H1 (cell line): ENCODE data around the gene AMY1B. TPM values are rescaled to one million over a fixed set of nuclear protein-coding genes. Genes with fewer than 3 reads are reported as not detected.
"Not testable (repeated sequence)": the region's sequence is repeated elsewhere in the genome, so short reads cannot be mapped to it uniquely, and the experiment has no call there.

Source experiments
- CTCF ChIA-PET: fragments of 300-600 bp; sonication (Branson Sonifier 250); formaldehyde crosslinking; loops from one replicate; lab custom pipeline; 2021; ENCODE audit not compliant: partially characterized antibody; lab: Charles Lee
- POLR2A ChIA-PET: fragments of 300-600 bp; sonication (Branson Sonifier 250); formaldehyde crosslinking; loops from one replicate; lab custom pipeline; 2021; ENCODE audit warnings: inconsistent platforms; ENCODE audit not compliant: partially characterized antibody; lab: Charles Lee
- DNase-seq, 2 experiments: peaks; one replicate each; pipeline versions ENCODE4 v3.0.0 to v3.0.0-alpha.2; 2010 to 2022; ENCODE audit warnings: low spot score in 2 of 2, low read depth in 1 of 2, mixed read lengths in 1 of 2
- FAIRE-seq: peaks from 2 replicates; lab custom pipeline; 2011; peaks lifted over from hg19 to GRCh38; lab: Jason Lieb, UNC
- H2AFZ ChIP-seq: 2 replicates; pipeline ENCODE4 v1.8.1; 2012; ENCODE audit warnings: low read length, inconsistent platforms
- H2AK5ac ChIP-seq: 2 replicates; pipeline ENCODE4 v1.6.1; 2013; ENCODE audit warnings: low read depth, low read length
- H2BK120ac ChIP-seq: replicated peaks from 2 replicates; pipeline ENCODE3; 2013; ENCODE audit warnings: low read depth, low read length, inconsistent platforms
- H2BK12ac ChIP-seq: 2 replicates; pipeline ENCODE4 v1.6.1; 2013; ENCODE audit warnings: low read depth, low read length
- H2BK15ac ChIP-seq: 2 replicates; pipeline ENCODE4 v1.6.1; 2013; ENCODE audit warnings: low read length
- H2BK20ac ChIP-seq: 2 replicates; pipeline ENCODE4 v1.6.1; 2013; ENCODE audit warnings: low read length
- H2BK5ac ChIP-seq: 2 replicates; pipeline ENCODE4 v1.6.1; 2013; ENCODE audit warnings: low read depth, low read length
- H3K14ac ChIP-seq: 2 replicates; pipeline ENCODE4 v1.6.1; 2013; ENCODE audit warnings: inconsistent platforms; ENCODE audit not compliant: insufficient read length
- H3K18ac ChIP-seq: 2 replicates; pipeline ENCODE4 v1.6.1; 2013; ENCODE audit warnings: low read length; ENCODE audit errors: extremely low read depth
- H3K23ac ChIP-seq: 2 replicates; pipeline ENCODE4 v1.6.1; 2013; ENCODE audit warnings: inconsistent platforms; ENCODE audit not compliant: insufficient read length
- H3K23me2 ChIP-seq: 2 replicates; pipeline ENCODE4 v1.6.1; 2013; ENCODE audit warnings: low read depth, low read length
- H3K27ac ChIP-seq: 2 replicates; pipeline ENCODE4 v1.6.1; 2011; ENCODE audit warnings: low read depth, low read length, inconsistent platforms
- H3K27me3 ChIP-seq, 4 experiments: replicated peaks in 1 of 4; 1 replicate in 1 of 4; 2 replicates in 3 of 4; pipeline versions ENCODE4 v1.6.1 to v1.8.1; 2011 to 2013; ENCODE audit warnings: low read length in 3 of 4, mild to moderate bottlenecking in 3 of 4, inconsistent platforms in 2 of 4, mixed read lengths in 2 of 4, moderate library complexity in 1 of 4; ENCODE audit not compliant: control insufficient read depth in 3 of 4, insufficient read depth in 3 of 4; ENCODE audit errors: extremely low read depth in 1 of 4
- H3K36me3 ChIP-seq, 4 experiments: 2 replicates each; pipeline versions ENCODE4 v1.6.1 to v1.8.1; 2011 to 2013; ENCODE audit warnings: mild to moderate bottlenecking in 4 of 4, low read length in 3 of 4, moderate library complexity in 2 of 4, control low read depth in 1 of 4, inconsistent platforms in 1 of 4; ENCODE audit not compliant: insufficient read depth in 4 of 4, control insufficient read depth in 2 of 4
- H3K4ac ChIP-seq: replicated peaks from 2 replicates; pipeline ENCODE3; 2013; ENCODE audit warnings: low read length, low read depth, mixed read lengths, inconsistent platforms; ENCODE audit not compliant: insufficient read length
- H3K4me1 ChIP-seq, 4 experiments: replicated peaks in 1 of 4; 1 replicate in 1 of 4; 2 replicates in 3 of 4; pipeline versions ENCODE4 v1.6.1 to v1.8.1; 2011 to 2013; ENCODE audit warnings: low read length in 3 of 4, inconsistent platforms in 2 of 4, mixed read lengths in 1 of 4; ENCODE audit not compliant: insufficient read depth in 4 of 4, control insufficient read depth in 3 of 4
- H3K4me2 ChIP-seq, 2 experiments: 2 replicates each; pipeline versions ENCODE4 v1.6.1 to v1.8.1; 2011 to 2013; ENCODE audit warnings: low read depth in 2 of 2, low read length in 2 of 2, control low read depth in 1 of 2, inconsistent platforms in 1 of 2, mild to moderate bottlenecking in 1 of 2; ENCODE audit not compliant: insufficient read depth in 1 of 2
- H3K4me3 ChIP-seq, 4 experiments: fragments of 200-600, 300-600 bp in 1 of 4; sonication (generic), shearing (Covaris generic), sonication (Bioruptor Twin) in 1 of 4; 2 replicates each; pipeline versions ENCODE4 v1.5.1 to v1.8.1; 2011 to 2016; ENCODE audit warnings: low read length in 4 of 4, low read depth in 3 of 4, control low read depth in 2 of 4, inconsistent platforms in 2 of 4, mild to moderate bottlenecking in 2 of 4, mixed read lengths in 1 of 4, moderate library complexity in 1 of 4; ENCODE audit not compliant: insufficient read depth in 2 of 4; ENCODE audit errors: extremely low read depth in 1 of 4
- H3K56ac ChIP-seq: replicated peaks from 2 replicates; pipeline ENCODE3; 2013; ENCODE audit warnings: low read depth, mild to moderate bottlenecking, mixed read lengths, low read length, inconsistent platforms; ENCODE audit not compliant: insufficient read length
- H3K79me1 ChIP-seq: 2 replicates; pipeline ENCODE4 v1.6.1; 2013; ENCODE audit warnings: low read depth, low read length, control low read depth
- H3K79me2 ChIP-seq, 2 experiments: 2 replicates each; pipeline versions ENCODE4 v1.6.1 to v1.8.1; 2012 to 2013; ENCODE audit warnings: low read length in 2 of 2, mild to moderate bottlenecking in 2 of 2, inconsistent platforms in 1 of 2; ENCODE audit not compliant: insufficient read depth in 2 of 2, control insufficient read depth in 1 of 2
- H3K9ac ChIP-seq, 4 experiments: replicated peaks in 1 of 4; 1 replicate in 1 of 4; 2 replicates in 3 of 4; pipeline versions ENCODE4 v1.6.1 to v1.8.1; 2011 to 2013; ENCODE audit warnings: low read depth in 3 of 4, low read length in 3 of 4, control low read depth in 2 of 4, mild to moderate bottlenecking in 2 of 4, moderate library complexity in 2 of 4, inconsistent platforms in 1 of 4; ENCODE audit errors: extremely low read depth in 1 of 4
- H3K9me3 ChIP-seq, 2 experiments: 2 replicates each; pipeline versions ENCODE4 v1.6.1 to v1.8.1; 2012 to 2013; ENCODE audit warnings: mild to moderate bottlenecking in 2 of 2, moderate library complexity in 2 of 2, control low read depth in 1 of 2, inconsistent platforms in 1 of 2, low read depth in 1 of 2, low read length in 1 of 2, mixed read lengths in 1 of 2; ENCODE audit not compliant: insufficient read depth in 2 of 2
- H4K20me1 ChIP-seq, 2 experiments: replicated peaks in 1 of 2; 2 replicates each; pipeline versions ENCODE3 to v1.8.1; 2011 to 2013; ENCODE audit warnings: inconsistent platforms in 2 of 2, low read length in 2 of 2, mild to moderate bottlenecking in 1 of 2; ENCODE audit not compliant: insufficient read depth in 2 of 2, control insufficient read depth in 1 of 2
- H4K5ac ChIP-seq: 2 replicates; pipeline ENCODE4 v1.6.1; 2013; ENCODE audit warnings: low read length, low read depth, mixed read lengths, inconsistent platforms; ENCODE audit not compliant: insufficient read length
- H4K8ac ChIP-seq: 2 replicates; pipeline ENCODE4 v1.8.0; 2013; ENCODE audit warnings: mild to moderate bottlenecking, moderate library complexity, low read length, inconsistent platforms; ENCODE audit not compliant: insufficient read depth; ENCODE audit errors: extremely low read depth
- H4K91ac ChIP-seq: replicated peaks from 2 replicates; pipeline ENCODE3; 2013; ENCODE audit warnings: low read length, mixed read lengths, inconsistent platforms; ENCODE audit not compliant: insufficient read length
- WGBS, 2 experiments: shearing (Covaris generic) in 1 of 2; methylation state at CpG; one replicate each; pipeline versions ENCODE4 v1.1.6 to v1.1.7; 2013 to 2015; ENCODE audit warnings: low lambda C conversion rate in 2 of 2, mixed read lengths in 2 of 2, inconsistent platforms in 1 of 2, low coverage in 1 of 2, missing lambda C conversion rate in 1 of 2; ENCODE audit not compliant: insufficient replicate concordance in 2 of 2, insufficient coverage in 1 of 2, insufficient read length in 1 of 2; ENCODE audit errors: extremely low coverage in 1 of 2, missing lambda C conversion rate in 1 of 2; 5-methylcytosine and 5-hydroxymethylcytosine counted together
- polyA plus RNA-seq, 7 experiments: library from polyadenylated mRNA; depleted of rRNA in 3 of 7; stranded (reverse) in 5 of 7; unstranded in 2 of 7; fragments of >200 nt in 5 of 7; fragments of 200-250 nt in 2 of 7; gene quantifications; 1 replicate in 5 of 7; 2 replicates in 1 of 7; 4 replicates in 1 of 7; pipeline versions ENCODE4 v1.2.1 to v1.2.3, GENCODE V29; 2011 to 2013; ENCODE audit warnings: missing spikeins in 2 of 7, mixed read lengths in 2 of 7
- small RNA-seq: library from polyadenylated mRNA; stranded (forward); fragments of <200 nt; extraction: miRNeasy Mini kit (QIAGEN cat#:217004); gene quantifications from one replicate; pipeline ENCODE3, GENCODE V24; 2013; ENCODE audit not compliant: insufficient read depth
- total RNA-seq: library from RNA; stranded (reverse); fragmentation: NEBNext Ultra II Directional; extraction: Animal tissue kit (Norgen Biotek cat#: 25700); gene quantifications from 2 replicates; pipeline ENCODE4 v1.2.1, GENCODE V29; 2021

AMY1B gene
- total and polyA plus RNA-seq, 2 of the 8 experiments (the other 6 are each of a cell fraction or from before 2014, with no cell fraction given): not detected

GRCh38 chr1:103641194-103641593 is 54.8 kb downstream of the AMY1B start:
- H4K8ac ChIP-seq, H3K23me2 ChIP-seq, H3K18ac ChIP-seq, H3K4ac ChIP-seq, H2BK5ac ChIP-seq, H2BK15ac ChIP-seq, POLR2A ChIA-PET, H2BK20ac ChIP-seq, H2BK120ac ChIP-seq, H3K56ac ChIP-seq, FAIRE-seq, H2BK12ac ChIP-seq, H3K4me3 ChIP-seq, H3K23ac ChIP-seq, H3K27ac ChIP-seq, H2AK5ac ChIP-seq, H3K9ac ChIP-seq, CTCF ChIA-PET, H3K4me1 ChIP-seq, H4K91ac ChIP-seq, H3K79me2 ChIP-seq, H2AFZ ChIP-seq, H3K27me3 ChIP-seq, H3K14ac ChIP-seq, H3K79me1 ChIP-seq, H4K20me1 ChIP-seq, DNase-seq, H4K5ac ChIP-seq, H3K36me3 ChIP-seq, H3K4me2 ChIP-seq, H3K9me3 ChIP-seq: not testable (repeated sequence)
- whole genome bisulfite sequencing, 2 experiments: no CpG with 5 or more reads among the region's 3 CpGs

Small RNA genes within 50 kb of the gene (small RNA-seq; reads per million reads assigned to genes)
- not detected for gene AC105272.1

Other genes starting within 250 kb of the AMY1B start
- 12.0 and 12.8 TPM in 2 replicates for gene RNPC3, start 170.5 kb downstream of the AMY1B start, total RNA-seq
- gene RNPC3, start 170.5 kb downstream of the AMY1B start, polyA plus RNA-seq (2011; rRNA removed): 10.8 and 10.9 TPM in 2 replicates
- gene AMY2B, start 124.6 kb downstream of the AMY1B start, total RNA-seq: 2.0 and 2.1 TPM in 2 replicates
- 1.2 and 2.0 TPM in 2 replicates for gene AMY2B, start 124.6 kb downstream of the AMY1B start, polyA plus RNA-seq (2011; rRNA removed)
- not detected in 2 replicates for gene AMY2A, start 78.8 kb downstream of the AMY1B start, total RNA-seq
- gene AMY2A, start 78.8 kb downstream of the AMY1B start, polyA plus RNA-seq (2011; rRNA removed): not detected in 2 replicates
- gene AMY1A, start 40.5 kb downstream of the AMY1B start, total RNA-seq: not detected in 2 replicates
- not detected in 2 replicates for gene AMY1A, start 40.5 kb downstream of the AMY1B start, polyA plus RNA-seq (2011; rRNA removed)
- not detected in 2 replicates for gene AMY1C, start 53.7 kb upstream of the AMY1B start, total RNA-seq
- not detected in 2 replicates for gene AMY1C, start 53.7 kb upstream of the AMY1B start, polyA plus RNA-seq (2011; rRNA removed)